GM18951 (cell line): ENCODE results near the gene MRPL53.
"Not testable (repeated sequence)": the region's sequence is repeated elsewhere in the genome, so short reads cannot be mapped to it uniquely, and the experiment has no call there.

Experiments
- POLR2A ChIP-seq: IDR thresholded peaks from 4 replicates; pipeline ENCODE4 v1.6.1; 2011; ENCODE audit warnings: mild to moderate bottlenecking; ENCODE audit not compliant: insufficient read length, insufficient read depth; ENCODE audit errors: extremely low read depth
- in situ Hi-C: fragments of 300-500 bp; cut with MboI; formaldehyde crosslinking; loops from one replicate; pipeline ENCODE4 v1.12.0; 2022; ENCODE audit warnings: low sequenced_read_pairs, mixed read lengths, inconsistent platforms; ENCODE audit not compliant: unreplicated experiment

The MRPL53 gene

GRCh38 chr2:74458938-74459363 is 13.5 kb downstream of the MRPL53 start:
- in situ Hi-C loops: no loop called here
- no peak for TF ChIP-seq POLR2A

GRCh38 chr2:74458132-74458937 is 14.1 kb downstream of the MRPL53 start, which contains the start of gene WBP1:
WBP1 (plus strand) TSS chr2:74458438; CDS start chr2:74458603, 165 bp downstream.
- TF ChIP-seq POLR2A: peak; percentile 45
- in situ Hi-C loops: no loop called here

GRCh38 chr2:74457549-74458131 is 14.8 kb downstream of the MRPL53 start:
- peak; percentile 54 for TF ChIP-seq POLR2A
- in situ Hi-C loops: no loop called here

- no peak for TF ChIP-seq POLR2A
- in situ Hi-C loops: no loop called here
Measured at GRCh38 chr2:74457129-74457548, 15.3 kb downstream of the MRPL53 start.

GRCh38 chr2:74454654-74455511 is 17.6 kb downstream of the MRPL53 start, which contains the start of gene INO80B:
INO80B (plus strand) TSS chr2:74455087; CDS start chr2:74455117, 30 bp downstream.
- in situ Hi-C loops: no loop called here
- peak; percentile 36 for TF ChIP-seq POLR2A

- in situ Hi-C loops: no loop called here
- no peak for TF ChIP-seq POLR2A
Measured at GRCh38 chr2:74450570-74451190, 21.8 kb downstream of the MRPL53 start.

- TF ChIP-seq POLR2A: no peak
- in situ Hi-C loops: no loop called here
Measured at GRCh38 chr2:74448771-74449170, 23.7 kb downstream of the MRPL53 start.

GRCh38 chr2:74447230-74447999 is 25.1 kb downstream of the MRPL53 start:
- in situ Hi-C loops: no loop called here
- TF ChIP-seq POLR2A: no peak

- in situ Hi-C loops: no loop called here
Measured at GRCh38 chr2:74444498-74445318, 27.8 kb downstream of the MRPL53 start.

GRCh38 chr2:74442483-74443297 is 29.8 kb downstream of the MRPL53 start:
- in situ Hi-C loops: not testable (repeated sequence)

More at GRCh38 chr2:74444498-74445318, 27.8 kb downstream of the MRPL53 start:
- no peak for TF ChIP-seq POLR2A
